ENCODE measurements around the gene CHAT. TPM values are rescaled to one million over a fixed set of nuclear protein-coding genes. Genes with fewer than 3 reads are reported as not detected.
A peak's percentile ranks its signal among the peaks of the same experiment; 100 is the strongest.

The CHAT gene
- total RNA-seq, 1 donor from 2014 or later, result not detected

DNA sequence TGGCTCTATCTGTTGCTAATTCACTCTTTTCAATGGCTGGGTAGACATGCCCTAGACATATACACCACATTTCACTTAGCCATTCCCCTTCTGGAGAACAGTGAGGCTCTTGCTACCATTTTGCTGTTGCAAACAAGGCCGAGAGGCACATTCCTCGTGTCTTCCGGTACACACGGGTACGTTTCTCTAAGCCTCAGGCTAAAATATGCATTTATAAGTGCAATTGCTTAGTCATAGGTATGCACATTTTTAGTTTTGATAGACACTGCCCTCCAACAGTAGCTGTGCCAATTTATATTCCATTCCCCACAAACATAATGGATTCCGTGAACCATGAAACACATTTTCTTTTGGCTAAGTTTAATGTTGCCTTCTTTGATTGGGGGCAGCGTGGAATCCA lies 13.2 kb downstream of the CHAT start:
- TF ChIP-seq, protein P1, sequence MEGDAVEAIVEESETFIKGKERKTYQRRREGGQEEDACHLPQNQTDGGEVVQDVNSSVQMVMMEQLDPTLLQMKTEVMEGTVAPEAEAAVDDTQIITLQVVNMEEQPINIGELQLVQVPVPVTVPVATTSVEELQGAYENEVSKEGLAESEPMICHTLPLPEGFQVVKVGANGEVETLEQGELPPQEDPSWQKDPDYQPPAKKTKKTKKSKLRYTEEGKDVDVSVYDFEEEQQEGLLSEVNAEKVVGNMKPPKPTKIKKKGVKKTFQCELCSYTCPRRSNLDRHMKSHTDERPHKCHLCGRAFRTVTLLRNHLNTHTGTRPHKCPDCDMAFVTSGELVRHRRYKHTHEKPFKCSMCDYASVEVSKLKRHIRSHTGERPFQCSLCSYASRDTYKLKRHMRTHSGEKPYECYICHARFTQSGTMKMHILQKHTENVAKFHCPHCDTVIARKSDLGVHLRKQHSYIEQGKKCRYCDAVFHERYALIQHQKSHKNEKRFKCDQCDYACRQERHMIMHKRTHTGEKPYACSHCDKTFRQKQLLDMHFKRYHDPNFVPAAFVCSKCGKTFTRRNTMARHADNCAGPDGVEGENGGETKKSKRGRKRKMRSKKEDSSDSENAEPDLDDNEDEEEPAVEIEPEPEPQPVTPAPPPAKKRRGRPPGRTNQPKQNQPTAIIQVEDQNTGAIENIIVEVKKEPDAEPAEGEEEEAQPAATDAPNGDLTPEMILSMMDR (IDR thresholded peaks at IDR 0.05), result no peak
- Histone ChIP-seq H3K27ac (no peak overlapping the region), H3K4me3 (no peak overlapping the region), H3K4me1 (no peaks in the 10 kb centered on the region), H3K9me3 (no peaks in the 10 kb centered on the region), H3K36me3 (no peaks in the 10 kb centered on the region), H3K27me3 (ENCODE audit: low read depth) (no peaks in the 10 kb centered on the region)
- ATAC-seq, result no peak
- intact Hi-C loops (cut with DNase I), result no loop called here
- DNase-seq, result no peak

DNA sequence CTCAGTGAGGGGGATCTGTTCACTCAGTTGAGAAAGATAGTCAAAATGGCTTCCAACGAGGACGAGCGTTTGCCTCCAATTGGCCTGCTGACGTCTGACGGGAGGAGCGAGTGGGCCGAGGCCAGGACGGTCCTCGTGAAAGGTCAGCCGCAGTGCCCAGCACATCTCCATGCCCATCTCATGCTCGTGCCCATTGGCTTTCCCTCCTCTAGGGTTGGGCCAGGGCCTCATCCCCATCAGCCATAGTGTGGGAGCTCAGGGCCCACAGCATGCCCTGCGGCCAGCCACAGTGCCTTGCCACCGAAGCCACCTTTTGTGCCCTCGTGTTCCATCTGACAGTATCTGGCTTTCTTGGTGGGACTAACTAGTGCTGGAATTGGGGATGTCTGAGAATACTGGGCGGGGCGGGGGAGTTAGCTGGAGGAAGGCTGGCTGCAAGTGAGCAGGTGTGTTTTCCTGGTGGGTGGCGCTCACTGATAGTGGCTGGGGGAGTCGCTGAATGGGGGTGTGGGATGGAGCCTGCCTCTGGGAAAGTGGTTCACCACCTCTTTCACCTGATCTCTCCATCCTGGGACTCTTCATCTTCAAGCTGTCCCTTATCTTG lies 13.9 kb downstream of the CHAT start:
- TF ChIP-seq, protein P1 (IDR thresholded peaks at IDR 0.05), result no peak
- H3K4me1 ChIP-seq, result no peaks in the 10 kb centered on the region
- no peak overlapping the region for H3K27ac ChIP-seq
- no peaks in the 10 kb centered on the region for H3K36me3 ChIP-seq
- intact Hi-C loops (cut with DNase I), result no loop called here
- no peaks in the 10 kb centered on the region for H3K9me3 ChIP-seq
- peaks cover 4% of the 10 kb centered on the region for H3K27me3 ChIP-seq (ENCODE audit: low read depth)
- ATAC-seq (no peak), DNase-seq (no peak)
- H3K4me3 ChIP-seq, result no peak overlapping the region

DNA sequence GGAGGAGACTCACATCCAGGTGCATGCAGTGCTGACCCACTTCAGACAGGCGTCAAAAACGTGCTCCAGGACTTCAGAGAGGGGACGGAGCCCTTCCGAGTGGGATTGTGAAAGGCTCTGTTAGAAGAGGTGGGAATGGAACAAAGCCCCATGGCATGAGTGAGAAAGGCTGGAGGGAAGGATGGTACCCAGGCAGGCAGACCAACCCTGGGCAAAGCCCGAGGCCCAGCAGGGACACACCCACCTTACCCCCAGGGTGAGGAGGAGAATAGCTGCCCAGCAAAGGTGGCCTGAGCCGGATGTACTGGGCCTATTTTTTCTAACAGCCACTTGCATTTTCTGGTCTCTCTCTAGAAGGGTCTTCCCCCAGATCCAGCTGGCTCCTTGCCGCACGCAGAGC lies 14.8 kb downstream of the CHAT start:
- Histone ChIP-seq H3K27me3 (ENCODE audit: low read depth) (peaks cover 8% of the 10 kb centered on the region), H3K36me3 (no peaks in the 10 kb centered on the region), H3K27ac (no peak overlapping the region), H3K4me1 (no peaks in the 10 kb centered on the region), H3K9me3 (no peaks in the 10 kb centered on the region), H3K4me3 (no peak overlapping the region)
- intact Hi-C loops (cut with DNase I), result no loop called here
- ATAC-seq, result no peak
- TF ChIP-seq, protein P1 (IDR thresholded peaks at IDR 0.05), result no peak
- DNase-seq, result peak; percentile 30

DNA sequence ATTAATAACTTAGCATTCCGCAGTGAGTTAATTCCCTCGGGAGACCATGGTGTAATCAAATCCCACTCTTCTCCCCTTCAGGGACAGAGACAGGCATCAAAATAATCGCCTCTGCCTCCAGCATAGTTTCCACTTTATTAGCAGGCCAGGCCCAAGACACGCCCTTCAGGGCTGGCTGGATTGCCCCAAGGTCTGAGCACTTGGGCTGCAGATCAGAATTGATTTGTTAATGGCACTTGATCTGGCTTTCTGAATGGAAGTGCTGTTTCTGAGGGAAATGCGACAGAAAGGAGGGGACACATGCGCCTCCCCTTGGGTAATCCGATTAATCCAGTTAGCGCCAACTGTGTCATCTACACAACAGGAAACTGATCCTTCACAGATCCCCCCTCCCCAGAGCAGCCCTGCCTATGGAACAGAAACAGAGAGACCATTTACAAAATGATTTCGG lies 15.6 kb downstream of the CHAT start:
- TF ChIP-seq, protein P1 (IDR thresholded peaks at IDR 0.05), result no peak
- intact Hi-C loops (cut with DNase I), result no loop called here
- DNase-seq (no peak), ATAC-seq (no peak)
- Histone ChIP-seq H3K9me3 (no peaks in the 10 kb centered on the region), H3K36me3 (no peaks in the 10 kb centered on the region), H3K4me1 (no peaks in the 10 kb centered on the region), H3K27ac (no peak overlapping the region), H3K4me3 (no peak overlapping the region), H3K27me3 (ENCODE audit: low read depth) (peaks cover 8% of the 10 kb centered on the region)

DNA sequence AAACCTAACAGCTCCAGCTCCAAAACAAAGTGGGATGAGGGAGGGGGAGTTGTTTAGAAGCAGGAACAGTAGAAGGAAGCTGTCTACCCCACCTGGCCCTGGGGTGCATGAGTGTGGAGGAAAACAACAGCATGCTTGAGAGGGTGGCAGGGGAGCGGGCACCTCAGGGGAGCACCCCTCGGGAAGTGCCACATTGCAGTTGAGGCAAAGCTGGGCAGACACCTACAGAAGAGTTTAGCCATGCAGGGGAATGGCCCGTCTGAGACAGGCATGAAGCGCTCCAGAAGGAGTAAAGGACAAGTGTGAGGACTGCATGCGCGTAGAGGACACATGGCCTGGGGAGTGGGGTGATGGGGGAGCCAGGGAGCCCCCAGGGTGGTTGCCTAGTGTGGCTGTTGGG lies 18.1 kb downstream of the CHAT start:
- peak; percentile 20 for DNase-seq
- no peaks in the 10 kb centered on the region for H3K9me3 ChIP-seq
- intact Hi-C loops (cut with DNase I), result no loop called here
- ATAC-seq, result no peak
- no peak overlapping the region for H3K27ac ChIP-seq
- TF ChIP-seq, protein P1 (IDR thresholded peaks at IDR 0.05), result no peak
- H3K27me3 ChIP-seq (ENCODE audit: low read depth), result peaks cover 8% of the 10 kb centered on the region
- H3K4me3 ChIP-seq, result no peak overlapping the region
- H3K4me1 ChIP-seq, result no peaks in the 10 kb centered on the region
- H3K36me3 ChIP-seq, result no peaks in the 10 kb centered on the region
